Naive thymus-derived CD8-positive, alpha-beta T cell (primary cell): ENCODE data around the gene DPM3. TPM values are rescaled to one million over a fixed set of nuclear protein-coding genes. Genes with fewer than 3 reads are reported as not detected.
A peak's percentile ranks its signal among the peaks of the same experiment; 100 is the strongest.
"Not testable (repeated sequence)": the region's sequence is repeated elsewhere in the genome, so short reads cannot be mapped to it uniquely, and the experiment has no call there.

ENCODE experiments used
- ATAC-seq, 2 donors: fragments of 150-1000 bp; cut with Tn5 transposase in 1 of 2; sonication (Bioruptor Pico), chemical (Tn5 transposase) in 1 of 2; 1 replicate in 1 of 2; 2 replicates in 1 of 2; pipeline ENCODE4 v1.10.0; 2021; ENCODE audit warnings: mild to moderate bottlenecking in 2 of 2, moderate library complexity in 2 of 2
- POLR2A ChIA-PET: fragments of 350-600 bp; sonication (Branson Sonifier 250); formaldehyde crosslinking; loops from one replicate; lab custom pipeline; 2021; ENCODE audit warnings: antibody characterized with exemption; lab: Charles Lee
- DNase-seq, 10 donors: peaks; one replicate each; pipeline versions ENCODE4 v3.0.0 to v3.0.0-alpha.2; 2020 to 2022
- H3K27ac Mint-ChIP-seq, 10 donors: one replicate each; pipeline ENCODE4 v1.8.0; 2020 to 2022; ENCODE audit warnings: mild to moderate bottlenecking in 10 of 10, mixed read lengths in 10 of 10, moderate library complexity in 4 of 10, inconsistent platforms in 1 of 10
- H3K27me3 Mint-ChIP-seq, 5 donors: one replicate each; pipeline ENCODE4 v1.8.0; 2021 to 2022; ENCODE audit warnings: mixed read lengths in 5 of 5
- H3K36me3 Mint-ChIP-seq, 3 donors: one replicate each; pipeline ENCODE4 v1.8.0; 2020 to 2022; ENCODE audit warnings: mixed read lengths in 3 of 3, mild to moderate bottlenecking in 2 of 3, inconsistent platforms in 1 of 3
- H3K4me1 Mint-ChIP-seq, 4 donors: one replicate each; pipeline ENCODE4 v1.8.0; 2021 to 2022; ENCODE audit warnings: mixed read lengths in 4 of 4
- H3K4me3 Mint-ChIP-seq, 10 donors: one replicate each; pipeline ENCODE4 v1.8.0; 2020 to 2022; ENCODE audit warnings: mild to moderate bottlenecking in 10 of 10, mixed read lengths in 10 of 10, moderate library complexity in 6 of 10, inconsistent platforms in 1 of 10
- H3K9me3 Mint-ChIP-seq, 9 donors: one replicate each; pipeline ENCODE4 v1.8.0; 2020 to 2022; ENCODE audit warnings: mixed read lengths in 9 of 9, mild to moderate bottlenecking in 3 of 9, inconsistent platforms in 1 of 9, moderate library complexity in 1 of 9
- polyA plus RNA-seq, 3 donors: library from polyadenylated mRNA; unstranded; fragments of 300-500 nt; fragmentation: Illumina TruSeq; gene quantifications; one replicate each; pipeline ENCODE4 v1.2.3, GENCODE V29; 2021
- total RNA-seq, 8 experiments: library from RNA in 2 of 8; stranded (reverse) in 2 of 8; gene quantifications; one replicate each; pipeline ENCODE4 v1.2.3 and lab custom pipeline; 2021 to 2026

Gene DPM3
- total and polyA plus RNA-seq, 5 experiments from 2014 or later = 45.2 to 159 (median 103) TPM

DNA sequence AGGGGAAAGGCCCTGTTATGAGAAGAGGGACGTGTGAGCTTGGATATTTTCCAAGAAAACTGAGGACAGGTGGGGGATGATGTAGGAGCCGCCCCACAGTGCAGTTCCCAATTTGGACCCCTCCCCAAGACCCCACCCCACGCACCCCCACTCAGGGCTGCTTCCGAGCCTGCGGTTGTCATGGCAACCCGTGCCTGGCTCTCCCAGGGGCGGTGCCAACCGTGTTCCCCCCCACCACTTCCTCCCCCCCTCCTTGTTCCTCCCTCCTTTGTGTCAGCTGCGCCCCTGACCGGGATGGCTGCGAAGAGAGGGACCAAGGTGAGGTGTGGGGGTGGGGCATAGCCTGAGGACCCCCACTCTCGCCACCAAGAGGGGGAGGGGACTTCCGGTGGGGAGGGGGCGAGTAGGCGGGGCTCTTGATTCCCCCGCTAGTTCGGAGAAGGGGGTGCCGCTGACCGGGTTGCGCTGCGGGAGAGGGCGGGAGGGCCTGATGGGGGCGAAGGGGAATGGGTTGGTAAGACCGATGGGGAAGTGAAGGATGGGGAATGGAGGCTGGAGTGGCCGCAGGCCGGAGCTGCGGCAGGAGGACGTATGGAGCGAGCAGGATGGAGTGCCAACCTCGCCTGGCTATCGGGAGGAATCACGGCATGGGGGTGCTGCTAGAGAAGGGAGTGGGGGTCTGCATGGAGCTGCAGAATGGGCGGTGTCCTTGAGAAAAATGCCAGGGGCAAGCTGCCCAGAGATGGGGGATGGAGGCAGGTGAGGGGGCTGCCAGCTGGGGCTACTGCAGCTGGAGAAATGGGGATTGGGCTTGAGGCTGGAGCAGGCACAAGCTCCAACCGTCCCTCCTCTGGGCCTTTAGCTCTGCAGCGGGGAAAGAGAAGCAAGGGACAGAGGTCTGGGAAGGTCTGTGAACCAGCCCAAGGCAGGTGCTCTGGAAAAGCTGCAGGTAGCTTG, 34.3 kb upstream of the DPM3 start:
- Mint-ChIP-seq H3K36me3 (peaks cover under 1 to 19% (median 4%) of the 10 kb centered on the region in 3 donors), H3K27ac (peak overlapping the region; percentile 86 to 100 (median 98)), H3K4me1 (peaks cover 25 to 52% (median 46%) of the 10 kb centered on the region in 4 donors), H3K4me3 (peak overlapping the region; percentile 97 to 100 (median 99)), H3K27me3 (peaks cover 0 to 2% (median 0%) of the 10 kb centered on the region in 5 donors), H3K9me3 (no peaks in the 10 kb centered on the region)
- POLR2A ChIA-PET = interaction anchor here (0.6 to 7.8 kb wide), 12 partner anchors 9 to 822 kb away, joined by 3 to 150 read pairs (median 6); partner anchors contain the start of genes ENTREP3, MTX1, SLC50A1 and THBS3
- peak in 9 of 10 donors; percentile 31 to 83 (median 47) for DNase-seq
- peak; percentile 5 to 8 for ATAC-seq

DNA sequence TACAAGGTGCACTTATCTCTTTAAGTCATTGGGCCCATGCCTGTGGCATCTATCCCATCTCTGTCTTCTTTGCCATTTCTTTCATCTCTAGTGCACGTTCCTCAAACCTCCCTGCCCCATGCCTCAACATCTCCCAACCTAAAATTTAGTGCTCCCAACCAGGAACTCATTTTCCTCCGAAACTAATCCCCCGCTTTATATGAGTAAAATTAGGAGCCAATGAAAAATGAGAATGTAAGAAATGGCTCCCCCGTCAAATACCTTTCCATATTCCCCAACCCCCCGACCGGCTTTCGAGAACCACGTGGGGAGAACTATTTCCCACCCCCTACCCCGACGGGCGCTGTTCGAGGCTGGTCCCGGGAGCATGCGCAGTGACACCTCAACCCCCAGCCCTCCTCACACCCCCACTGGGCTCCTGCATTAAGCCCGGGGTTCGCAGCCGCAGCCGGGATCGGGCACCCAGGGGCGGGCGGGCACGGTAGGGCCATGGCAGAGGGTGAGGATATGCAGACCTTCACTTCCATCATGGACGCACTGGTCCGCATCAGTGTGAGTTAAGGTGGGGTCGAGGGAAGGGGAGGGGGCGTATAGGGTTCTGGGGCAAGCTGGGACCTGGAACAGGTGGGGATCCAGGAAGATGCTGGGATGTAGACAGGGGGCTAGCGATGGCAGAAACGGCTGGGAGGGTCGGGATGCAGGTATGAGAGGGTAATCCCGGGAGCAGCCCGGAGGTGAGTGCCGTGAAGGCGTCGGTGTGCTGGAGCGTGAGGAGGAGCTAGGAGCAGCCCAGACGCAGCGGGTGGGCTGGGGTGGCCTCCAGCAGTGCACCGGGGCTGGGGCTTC, 33.4 kb upstream of the DPM3 start, which contains the start of gene TRIM46:
TRIM46 (plus strand) TSS at position 372 of the 846 bp plus-strand sequence; CDS start at position 490, 118 bp downstream.
- POLR2A ChIA-PET = interaction anchor here (0.6 to 7.8 kb wide), 18 partner anchors 20 to 822 kb away, joined by 3 to 150 read pairs (median 6); partner anchors contain the start of genes DPM3, ENTREP3, MTX1 and PBXIP1
- Mint-ChIP-seq H3K4me3 (peak within 1 kb of the TSS; percentile 97 to 100 (median 99)), H3K9me3 (no peaks in the 10 kb centered on the region), H3K36me3 (peaks cover 0 to 23% (median 5%) of the 10 kb centered on the region in 3 donors), H3K27ac (peak within 1 kb of the TSS; percentile 98 to 100 (median 99)), H3K4me1 (peaks cover 25 to 52% (median 49%) of the 10 kb centered on the region in 4 donors), H3K27me3 (peaks cover 0 to 2% (median 0%) of the 10 kb centered on the region in 5 donors)
- peak in 7 of 10 donors; percentile 32 to 80 (median 47) for DNase-seq
- ATAC-seq = peak; percentile 21 to 33

DNA sequence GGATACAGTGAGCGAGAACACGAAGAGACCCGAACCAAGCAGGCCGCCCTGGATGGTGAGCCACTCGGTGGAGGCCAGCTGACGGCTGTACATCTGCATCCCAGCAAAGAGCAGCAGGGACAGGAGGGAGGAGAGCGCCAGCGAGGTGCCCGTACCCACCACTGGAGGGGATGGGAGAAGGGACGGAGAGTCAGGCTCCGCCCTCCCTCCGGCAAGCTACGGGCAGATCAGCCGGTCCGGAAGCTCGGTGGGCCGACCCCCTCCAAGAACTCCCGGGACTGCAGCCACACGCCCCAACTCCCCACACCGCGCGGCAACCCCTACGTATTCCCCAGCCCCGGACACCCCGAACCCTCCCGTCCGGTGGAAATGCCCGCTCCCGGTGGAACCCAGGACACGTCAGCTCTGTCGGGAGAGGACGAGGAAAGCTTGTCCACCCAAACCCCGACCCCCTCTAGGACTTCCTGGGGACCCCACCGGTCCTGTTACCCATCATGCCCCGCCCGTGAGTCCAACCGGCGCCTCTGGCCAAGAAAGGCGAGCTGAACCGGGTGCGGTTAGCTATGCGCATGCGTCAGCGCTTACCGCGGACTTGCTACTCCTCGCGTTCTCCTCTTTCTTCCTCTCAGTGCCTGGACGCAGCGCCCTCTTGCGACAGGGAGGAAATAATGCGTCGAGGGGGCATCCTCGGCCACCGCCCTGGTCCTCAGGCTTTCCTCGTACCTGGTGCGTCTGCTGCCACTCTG, 32.6 kb upstream of the DPM3 start, which contains the start of gene KRTCAP2:
KRTCAP2 (minus strand) TSS at position 573 of the 746 bp plus-strand sequence; CDS start at position 493, 80 bp downstream.
- Mint-ChIP-seq H3K9me3 (no peaks in the 10 kb centered on the region), H3K27me3 (peaks cover 0 to 2% (median 0%) of the 10 kb centered on the region in 5 donors), H3K4me3 (peak within 1 kb of the TSS; percentile 97 to 100 (median 99)), H3K27ac (peak within 1 kb of the TSS; percentile 98 to 100 (median 99)), H3K4me1 (peaks cover 26 to 54% (median 51%) of the 10 kb centered on the region in 4 donors), H3K36me3 (peaks cover 0 to 25% (median 5%) of the 10 kb centered on the region in 3 donors)
- ATAC-seq (peak; percentile 80 to 83), DNase-seq (peak; percentile 89 to 97 (median 92))
- POLR2A ChIA-PET = interaction anchor here (0.6 to 7.8 kb wide), 16 partner anchors 21 to 217 kb away, joined by 3 to 150 read pairs (median 6); partner anchors contain the start of genes DPM3, MTX1, PBXIP1 and SCAMP3

DNA sequence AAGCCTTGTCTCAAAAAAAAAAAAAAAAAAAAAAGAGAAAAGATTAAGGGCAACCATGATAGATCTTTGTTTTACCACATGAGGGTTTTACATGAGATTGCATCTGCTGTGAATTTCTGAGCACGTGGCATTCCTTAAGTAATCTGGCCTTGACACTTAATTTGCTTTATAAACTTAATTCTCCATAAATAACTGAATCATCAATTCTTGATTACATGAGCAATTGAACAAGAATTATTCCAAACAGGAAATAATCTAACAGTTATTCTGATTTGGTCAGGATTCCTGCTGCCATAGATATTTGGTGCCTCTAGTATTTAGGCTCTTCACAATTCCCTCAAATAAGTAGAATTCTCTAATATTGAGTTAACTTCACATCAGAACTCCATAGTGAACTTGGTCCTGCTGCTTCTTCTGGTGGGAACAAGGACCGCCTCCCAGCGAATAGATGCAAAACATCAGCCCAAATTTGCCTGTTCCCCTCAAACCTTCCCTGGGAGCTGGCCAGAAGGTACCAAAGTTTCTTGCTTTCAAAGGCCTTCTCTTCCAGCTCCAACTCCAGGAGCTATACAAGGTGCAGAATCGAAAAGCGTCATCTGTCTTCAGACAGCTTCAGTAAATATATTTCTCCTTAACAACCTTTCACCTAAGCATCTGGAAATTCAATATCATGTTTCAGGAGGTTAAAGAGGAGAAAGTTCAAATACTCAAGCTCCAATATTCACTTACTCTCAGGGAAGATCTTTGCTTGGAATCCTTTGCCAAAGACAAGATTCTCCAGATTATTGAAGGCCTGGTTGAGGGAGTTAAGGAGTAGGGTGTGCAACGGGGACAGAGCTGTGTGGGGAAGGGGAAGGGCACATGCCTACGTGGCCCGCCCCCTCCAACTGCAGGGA, 31.8 kb upstream of the DPM3 start:
- DNase-seq (no peak), ATAC-seq (peak in 1 of 2 donors; percentile 35)
- Mint-ChIP-seq H3K4me3 (peak overlapping the region; percentile 97 to 100 (median 99)), H3K36me3 (peaks cover 0 to 25% (median 5%) of the 10 kb centered on the region in 3 donors), H3K27me3 (peaks cover 0 to 2% (median 0%) of the 10 kb centered on the region in 5 donors), H3K27ac (peak overlapping the region; percentile 86 to 100 (median 98)), H3K9me3 (no peaks in the 10 kb centered on the region), H3K4me1 (peaks cover 31 to 61% (median 58%) of the 10 kb centered on the region in 4 donors)
- POLR2A ChIA-PET = interaction anchor here (0.6 to 7.8 kb wide), 15 partner anchors 22 to 216 kb away, joined by 3 to 150 read pairs (median 6); partner anchors contain the start of genes DPM3, MTX1, PBXIP1 and SCAMP3

DNA sequence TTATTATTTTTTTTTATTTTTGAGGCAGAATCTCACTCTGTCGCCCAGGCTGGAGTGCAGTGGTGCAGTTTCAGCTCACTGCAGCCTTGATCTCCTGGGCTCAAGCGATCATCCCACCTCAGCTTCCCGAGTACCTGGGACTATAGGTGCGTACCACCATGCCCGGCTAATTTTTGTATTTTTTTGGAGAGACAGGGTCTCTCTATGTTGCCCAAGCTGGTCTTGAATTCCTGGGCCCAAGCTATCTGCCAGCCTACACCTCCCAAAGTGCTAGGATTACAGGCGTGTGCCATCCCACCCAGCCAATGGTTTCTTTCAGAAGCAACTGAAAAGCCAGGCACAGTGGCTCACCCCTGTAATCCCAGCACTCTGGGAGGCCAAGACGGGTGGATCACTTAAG, 30.5 kb upstream of the DPM3 start:
- Mint-ChIP-seq H3K4me3 (no peak overlapping the region), H3K4me1 (peaks cover 26 to 54% (median 51%) of the 10 kb centered on the region in 4 donors)

DNA sequence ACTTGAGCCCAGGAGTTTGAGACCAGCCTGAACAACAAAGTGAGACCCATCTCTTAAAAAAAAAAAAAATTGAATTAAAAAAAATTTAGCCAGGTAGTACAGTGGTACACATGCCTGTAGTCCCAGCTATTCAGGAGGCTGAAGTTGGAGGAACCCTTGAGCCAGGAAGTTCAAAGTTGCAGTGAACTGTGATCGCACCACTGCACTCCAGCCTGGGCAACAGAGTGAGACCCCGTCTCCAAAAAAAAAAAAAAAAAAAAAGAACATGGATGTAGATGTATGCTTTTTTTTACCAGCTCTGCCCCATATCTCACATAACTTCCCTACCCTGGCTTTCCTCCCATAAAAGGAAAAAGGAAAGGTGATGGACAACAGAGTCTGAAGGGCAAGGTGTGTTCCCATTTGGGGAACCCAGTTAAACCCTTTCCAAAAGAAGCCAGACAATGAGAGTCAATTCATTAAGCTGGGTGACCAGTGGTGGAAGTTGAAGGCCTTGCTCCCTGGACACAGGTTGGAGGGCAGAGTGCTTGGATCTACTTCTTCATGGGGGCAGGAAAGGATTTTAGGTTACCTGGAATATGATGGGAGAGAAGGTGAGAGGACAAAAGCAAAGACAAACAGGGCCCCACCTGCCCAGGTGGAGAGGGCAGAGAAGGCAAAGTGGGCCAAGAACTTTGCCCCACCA, 29.9 kb upstream of the DPM3 start:
- Mint-ChIP-seq H3K9me3 (no peaks in the 10 kb centered on the region), H3K4me1 (peaks cover 26 to 52% (median 47%) of the 10 kb centered on the region in 4 donors), H3K36me3 (peaks cover 0 to 25% (median 5%) of the 10 kb centered on the region in 3 donors), H3K4me3 (peak overlapping the region in 4 of 10 donors; percentile 5 to 69 (median 58)), H3K27ac (peak overlapping the region in 4 of 10 donors; percentile 15 to 57 (median 36)), H3K27me3 (peaks cover 0 to 2% (median 0%) of the 10 kb centered on the region in 5 donors)
- POLR2A ChIA-PET = interaction anchor here (1.4 kb wide), 1 partner anchor 51 kb away, joined by 8 read pairs; no protein-coding TSS in a partner anchor
- no peak for DNase-seq
- no peak for ATAC-seq

More for the DNA sequence above, 30.5 kb upstream of the DPM3 start:
- Mint-ChIP-seq H3K9me3 (no peaks in the 10 kb centered on the region), H3K27me3 (peaks cover 0 to 2% (median 0%) of the 10 kb centered on the region in 5 donors), H3K27ac (peak overlapping the region in 1 of 10 donors; percentile 27), H3K36me3 (peaks cover 0 to 25% (median 5%) of the 10 kb centered on the region in 3 donors)
- POLR2A ChIA-PET = interaction anchor here (0.7 to 2.6 kb wide), 3 partner anchors 15 to 86 kb away, joined by 4 to 16 read pairs (median 8); no protein-coding TSS in a partner anchor
- DNase-seq = no peak
- no peak for ATAC-seq

DNA sequence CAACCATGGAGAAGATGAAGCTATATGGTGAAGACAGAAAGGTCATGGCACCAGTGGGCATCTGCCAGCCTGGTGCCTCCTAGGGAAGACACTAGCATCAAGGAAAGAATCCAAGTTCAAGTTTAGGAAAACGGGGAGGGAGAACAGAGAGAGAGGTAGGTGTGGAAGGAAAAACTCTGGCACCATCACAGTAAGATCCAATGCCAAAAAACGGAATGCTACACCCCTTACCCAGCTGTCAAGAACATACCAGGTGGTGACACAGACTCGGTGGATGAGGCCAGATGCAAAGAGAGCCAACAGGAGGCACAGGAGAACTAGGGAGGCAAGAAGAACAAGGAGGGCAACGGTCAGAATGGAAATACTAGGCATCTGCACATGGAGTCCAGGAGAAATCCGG, 29.2 kb upstream of the DPM3 start:
- Mint-ChIP-seq H3K4me1 (peaks cover 24 to 47% (median 40%) of the 10 kb centered on the region in 4 donors), H3K27ac (peak overlapping the region in 5 of 10 donors; percentile 3 to 75 (median 21)), H3K36me3 (peaks cover 0 to 25% (median 5%) of the 10 kb centered on the region in 3 donors), H3K27me3 (peaks cover 0 to 2% (median 0%) of the 10 kb centered on the region in 5 donors), H3K4me3 (peak overlapping the region in 3 of 10 donors; percentile 26 to 56 (median 56)), H3K9me3 (no peaks in the 10 kb centered on the region)
- no peak for ATAC-seq
- POLR2A ChIA-PET = no interaction called here
- DNase-seq = no peak

DNA sequence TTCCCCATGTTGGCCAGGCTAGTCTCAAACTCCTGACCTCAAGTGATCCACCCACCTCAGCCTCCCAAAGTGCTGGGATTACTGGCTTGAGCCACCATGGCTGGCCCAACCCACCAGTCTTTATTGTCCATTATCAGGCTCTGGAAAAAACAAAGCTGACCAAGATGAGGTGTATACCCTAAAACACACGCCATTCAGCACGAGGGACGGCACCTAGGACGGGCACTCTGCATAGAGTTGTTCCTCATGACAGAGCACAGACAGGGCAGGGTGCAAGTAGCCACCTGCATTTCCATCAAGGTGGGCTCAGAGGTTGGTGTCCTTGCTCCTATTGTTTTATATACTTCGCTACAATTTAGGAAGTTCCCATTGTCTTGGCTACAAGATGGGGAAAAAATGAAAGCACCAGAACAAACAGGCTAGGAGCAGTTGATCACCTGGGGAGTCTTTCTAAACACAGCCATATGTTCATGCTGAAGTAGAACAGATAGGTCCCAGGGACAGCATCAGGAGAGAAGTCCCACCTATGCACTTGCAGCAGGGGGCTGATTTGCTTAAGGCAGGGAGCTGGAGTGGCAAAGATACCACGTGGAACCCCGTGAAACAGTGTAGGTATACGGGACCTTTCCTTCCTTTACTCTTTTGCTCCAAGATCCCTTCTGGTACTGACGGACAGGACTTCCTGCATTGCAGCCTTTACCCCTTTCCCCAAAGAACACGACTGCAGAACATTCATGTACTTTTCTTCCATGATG, 28.3 kb upstream of the DPM3 start:
- Mint-ChIP-seq H3K27ac (no peak overlapping the region), H3K9me3 (no peaks in the 10 kb centered on the region), H3K4me3 (no peak overlapping the region), H3K36me3 (peaks cover 0 to 25% (median 5%) of the 10 kb centered on the region in 3 donors), H3K4me1 (peaks cover 21 to 41% (median 32%) of the 10 kb centered on the region in 4 donors), H3K27me3 (peaks cover 0 to 2% (median 0%) of the 10 kb centered on the region in 5 donors)
- ATAC-seq (no peak), DNase-seq (no peak)
- POLR2A ChIA-PET = interaction anchor here (0.5 to 2.3 kb wide), 3 partner anchors 40 to 77 kb away, joined by 3 to 10 read pairs (median 5); no protein-coding TSS in a partner anchor

DNA sequence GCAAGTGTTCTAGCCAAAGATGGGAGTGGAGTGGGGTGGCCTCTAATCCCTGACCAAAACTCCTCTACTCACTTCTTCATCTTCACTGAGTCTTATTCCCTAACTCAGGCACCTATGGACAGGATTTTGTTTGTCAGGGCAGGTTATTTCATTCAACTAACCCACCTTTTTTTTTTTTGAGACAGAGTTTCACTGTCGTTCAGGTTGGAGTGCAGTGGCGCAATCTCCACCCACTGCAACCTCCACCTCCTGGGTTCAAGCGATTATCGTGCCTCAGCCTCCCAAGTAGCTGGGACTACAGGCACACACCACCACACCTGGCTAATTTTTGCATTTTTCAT, 27.7 kb upstream of the DPM3 start:
- Mint-ChIP-seq H3K36me3 (peaks cover 0 to 25% (median 5%) of the 10 kb centered on the region in 3 donors), H3K4me3 (peak overlapping the region in 5 of 10 donors; percentile 50 to 74 (median 71)), H3K27ac (peak overlapping the region in 5 of 10 donors; percentile 35 to 71 (median 46)), H3K4me1 (peaks cover 16 to 36% (median 27%) of the 10 kb centered on the region in 4 donors)
- not testable (repeated sequence) for H3K27me3 Mint-ChIP-seq, ATAC-seq, H3K9me3 Mint-ChIP-seq, DNase-seq
- POLR2A ChIA-PET = interaction anchor here (1.6 to 2.3 kb wide), 2 partner anchors 39 to 76 kb away, joined by 3 to 10 read pairs; no protein-coding TSS in a partner anchor
